HEK293 (cell line): ENCODE data around the gene GNA12.
A peak's percentile ranks its signal among the peaks of the same experiment; 100 is the strongest.

Experiments
- BCL6B ChIP-seq: fragments of 450-650 bp; formaldehyde crosslinking; IDR thresholded peaks from 2 replicates; pipeline ENCODE4 v1.5.1; 2017; ENCODE audit warnings: missing biosample characterization, missing genetic modification characterization
- CTCF ChIP-seq: fragments of 450-650 bp; formaldehyde crosslinking; IDR thresholded peaks from 2 replicates; pipeline ENCODE4 v1.5.1; 2016; ENCODE audit warnings: missing biosample characterization, missing genetic modification characterization
- GLIS2 ChIP-seq: fragments of 450-650 bp; formaldehyde crosslinking; IDR thresholded peaks from 2 replicates; pipeline ENCODE4 v1.5.1; 2016; ENCODE audit warnings: missing biosample characterization, missing genetic modification characterization
- KLF7 ChIP-seq: fragments of 450-650 bp; formaldehyde crosslinking; IDR thresholded peaks from 2 replicates; pipeline ENCODE4 v1.5.1; 2016; ENCODE audit warnings: missing biosample characterization, missing genetic modification characterization, borderline replicate concordance
- MEIS1 ChIP-seq: sonication (generic); formaldehyde crosslinking; IDR thresholded peaks from 2 replicates; pipeline ENCODE4 v1.8.1; 2022; ENCODE audit warnings: missing genetic modification reagents, mild to moderate bottlenecking, borderline replicate concordance
- SALL2 ChIP-seq: fragments of 450-650 bp; formaldehyde crosslinking; IDR thresholded peaks from 2 replicates; pipeline ENCODE4 v1.5.0; 2017; ENCODE audit warnings: missing biosample characterization, mild to moderate bottlenecking, missing genetic modification characterization, borderline replicate concordance
- SETDB1 ChIP-seq: IDR thresholded peaks from one replicate; pipeline ENCODE4 v1.6.1; 2017; ENCODE audit warnings: mild to moderate bottlenecking, low read length, moderate library complexity, mixed read lengths; ENCODE audit not compliant: insufficient read length
- TRIM28 ChIP-seq: IDR thresholded peaks from 2 replicates; pipeline ENCODE4 v1.6.1; 2011; ENCODE audit warnings: low read length, control low read depth, borderline replicate concordance
- ZBTB17 ChIP-seq: fragments of 450-650 bp; formaldehyde crosslinking; IDR thresholded peaks from 2 replicates; pipeline ENCODE4 v1.5.1; 2016; ENCODE audit warnings: missing biosample characterization, missing genetic modification characterization
- ZBTB20 ChIP-seq: fragments of 450-650 bp; formaldehyde crosslinking; IDR thresholded peaks from 2 replicates; pipeline ENCODE4 v1.5.1; 2016; ENCODE audit warnings: missing biosample characterization, missing genetic modification characterization
- ZFP37 ChIP-seq: fragments of 450-650 bp; formaldehyde crosslinking; IDR thresholded peaks from 2 replicates; pipeline ENCODE4 v1.5.1; 2016; ENCODE audit warnings: missing biosample characterization, missing genetic modification characterization
- ZFP69B ChIP-seq: fragments of 450-650 bp; formaldehyde crosslinking; IDR thresholded peaks from 2 replicates; pipeline ENCODE4 v1.5.1; 2016; ENCODE audit warnings: missing biosample characterization, missing genetic modification characterization
- ZNF140 ChIP-seq: fragments of 450-650 bp; formaldehyde crosslinking; IDR thresholded peaks from 2 replicates; pipeline ENCODE4 v1.5.1; 2016; ENCODE audit warnings: missing biosample characterization, missing genetic modification characterization
- ZNF169 ChIP-seq: fragments of 450-650 bp; formaldehyde crosslinking; IDR thresholded peaks from 2 replicates; pipeline ENCODE4 v1.5.1; 2016; ENCODE audit warnings: missing biosample characterization, missing genetic modification characterization
- ZNF184 ChIP-seq: fragments of 450-650 bp; IDR thresholded peaks from 2 replicates; pipeline ENCODE4 v1.5.1; 2018; ENCODE audit warnings: missing biosample characterization, mild to moderate bottlenecking, missing genetic modification characterization
- ZNF23 ChIP-seq: fragments of 450-650 bp; formaldehyde crosslinking; IDR thresholded peaks from 2 replicates; pipeline ENCODE4 v1.5.1; 2016; ENCODE audit warnings: missing biosample characterization, missing genetic modification characterization, borderline replicate concordance
- ZNF24 ChIP-seq: fragments of 450-650 bp; formaldehyde crosslinking; IDR thresholded peaks from 2 replicates; pipeline ENCODE4 v1.5.1; 2016; ENCODE audit warnings: missing biosample characterization, missing genetic modification characterization
- ZNF266 ChIP-seq: fragments of 450-650 bp; formaldehyde crosslinking; IDR thresholded peaks from 2 replicates; pipeline ENCODE4 v1.5.1; 2016; ENCODE audit warnings: missing biosample characterization, missing genetic modification characterization, low read depth
- ZNF280D ChIP-seq: fragments of 450-650 bp; formaldehyde crosslinking; IDR thresholded peaks from 2 replicates; pipeline ENCODE4 v1.5.1; 2016; ENCODE audit warnings: missing biosample characterization, missing genetic modification characterization
- ZNF335 ChIP-seq: fragments of 450-650 bp; formaldehyde crosslinking; conservative IDR thresholded peaks from 2 replicates; pipeline ENCODE4 v1.5.1; 2016; ENCODE audit warnings: missing biosample characterization, missing genetic modification characterization
- ZNF350 ChIP-seq: fragments of 450-650 bp; formaldehyde crosslinking; IDR thresholded peaks from 2 replicates; pipeline ENCODE4 v1.5.0; 2017; ENCODE audit warnings: missing biosample characterization, mild to moderate bottlenecking, missing genetic modification characterization
- ZNF501 ChIP-seq: fragments of 450-650 bp; formaldehyde crosslinking; IDR thresholded peaks from 2 replicates; pipeline ENCODE4 v1.5.1; 2016; ENCODE audit warnings: missing biosample characterization, missing genetic modification characterization
- ZNF548 ChIP-seq: fragments of 450-650 bp; formaldehyde crosslinking; IDR thresholded peaks from 2 replicates; pipeline ENCODE4 v1.5.1; 2016; ENCODE audit warnings: missing biosample characterization, missing genetic modification characterization
- ZNF610 ChIP-seq: fragments of 450-650 bp; formaldehyde crosslinking; IDR thresholded peaks from 2 replicates; pipeline ENCODE4 v1.5.1; 2016; ENCODE audit warnings: missing biosample characterization, missing genetic modification characterization, borderline replicate concordance
- ZNF791 ChIP-seq: fragments of 450-650 bp; formaldehyde crosslinking; IDR thresholded peaks from 2 replicates; pipeline ENCODE4 v1.5.1; 2016; ENCODE audit warnings: missing biosample characterization, missing genetic modification characterization
- ZNF837 ChIP-seq: fragments of 450-650 bp; formaldehyde crosslinking; IDR thresholded peaks from 2 replicates; pipeline ENCODE4 v1.5.1; 2016; ENCODE audit warnings: missing biosample characterization, missing genetic modification characterization
- ZSCAN23 ChIP-seq: fragments of 450-650 bp; formaldehyde crosslinking; IDR thresholded peaks from 2 replicates; pipeline ENCODE4 v1.5.1; 2016; ENCODE audit warnings: missing biosample characterization, missing genetic modification characterization
- ZSCAN5A ChIP-seq: fragments of 450-650 bp; formaldehyde crosslinking; IDR thresholded peaks from 2 replicates; pipeline ENCODE4 v1.5.1; 2016; ENCODE audit warnings: missing biosample characterization, missing genetic modification characterization
- ZXDB ChIP-seq: fragments of 450-650 bp; formaldehyde crosslinking; IDR thresholded peaks from 2 replicates; pipeline ENCODE4 v1.5.1; 2016; ENCODE audit warnings: missing biosample characterization, missing genetic modification characterization

The GNA12 gene

GRCh38 chr7:2807845-2808772, 36.0 kb downstream of the GNA12 start (continued):
- TF ChIP-seq SETDB1, result no peak
- TF ChIP-seq ZNF23 (tag by site-specific recombination), result no peak
- TF ChIP-seq CTCF (tag by site-specific recombination), result no peak
- TF ChIP-seq ZNF24 (tag by site-specific recombination), result no peak
- no peak for TF ChIP-seq ZFP37 (tag by site-specific recombination)
- TF ChIP-seq ZSCAN5A (tag by site-specific recombination), result no peak
- TF ChIP-seq KLF7 (tag by site-specific recombination), result no peak
- TF ChIP-seq MEIS1 (CRISPR knock-in tag), result no peak
- TF ChIP-seq ZNF501 (tag by site-specific recombination), result no peak
- 0 out of 2 replicates have a peak, but pooled peaks have one; percentile 13 for TF ChIP-seq ZBTB20
- TF ChIP-seq ZNF837 (tag by site-specific recombination), result no peak
- TF ChIP-seq SALL2 (tag by site-specific recombination), result no peak
- TF ChIP-seq ZNF791 (tag by site-specific recombination), result no peak
- TF ChIP-seq ZNF169 (tag by site-specific recombination), result no peak
- TF ChIP-seq ZNF610 (tag by site-specific recombination), result no peak
- TF ChIP-seq ZBTB17 (tag by site-specific recombination), result peak; percentile 85
- TF ChIP-seq ZNF335 (tag by site-specific recombination), result peak; percentile 58
- peak; percentile 90 for TF ChIP-seq TRIM28
- no peak for TF ChIP-seq ZSCAN23 (tag by site-specific recombination)
- peak; percentile 40; the same call in 1 of the 2 replicates for TF ChIP-seq ZXDB (tag by site-specific recombination)
- TF ChIP-seq ZNF548 (tag by site-specific recombination), result no peak
- TF ChIP-seq ZNF140 (tag by site-specific recombination), result no peak
- TF ChIP-seq ZNF350, result no peak
- TF ChIP-seq ZNF280D (tag by site-specific recombination), result no peak
- TF ChIP-seq BCL6B, result no peak
- TF ChIP-seq ZNF266 (tag by site-specific recombination), result no peak
- no peak for TF ChIP-seq GLIS2 (tag by site-specific recombination)
- no peak for TF ChIP-seq ZFP69B (tag by site-specific recombination)
- TF ChIP-seq ZNF184 (tag by site-specific recombination), result no peak
